ENCODE data around the gene CLTCL1.

The CLTCL1 gene

GRCh38 chr22:19275513-19275912 is 16.0 kb downstream of the CLTCL1 start:
- Histone ChIP-seq H3K27me3 (no peaks in the 10 kb centered on the region), H3K27ac (no peak overlapping the region), H3K4me1 (ENCODE audit: control insufficient read depth in 1 of 2, insufficient read depth in 1 of 2, low read depth in 1 of 2, low read length in 1 of 2) (no peaks in the 10 kb centered on the region), H3K9me3 (no peaks in the 10 kb centered on the region), H3K36me3 (peaks cover 32% of the 10 kb centered on the region), H3K4me3 (ENCODE audit: low read depth in 1 of 2, low read length in 1 of 2) (no peak overlapping the region)
- no peak for TF ChIP-seq CTCF (IDR thresholded peaks at IDR 0.05)

GRCh38 chr22:19275104-19275503 is 16.4 kb downstream of the CLTCL1 start:
- no peaks in the 10 kb centered on the region for H3K4me1 ChIP-seq (ENCODE audit: control insufficient read depth in 1 of 2, insufficient read depth in 1 of 2, low read depth in 1 of 2, low read length in 1 of 2)
- H3K27me3 ChIP-seq: no peaks in the 10 kb centered on the region
- H3K4me3 ChIP-seq (ENCODE audit: low read depth in 1 of 2, low read length in 1 of 2): no peak overlapping the region
- TF ChIP-seq CTCF (IDR thresholded peaks at IDR 0.05): no peak
- no peaks in the 10 kb centered on the region for H3K9me3 ChIP-seq
- peaks cover 32% of the 10 kb centered on the region for H3K36me3 ChIP-seq
- no peak overlapping the region for H3K27ac ChIP-seq

- Histone ChIP-seq H3K4me1 (ENCODE audit: control insufficient read depth in 1 of 2, insufficient read depth in 1 of 2, low read depth in 1 of 2, low read length in 1 of 2) (no peaks in the 10 kb centered on the region), H3K36me3 (peaks cover 32% of the 10 kb centered on the region), H3K9me3 (no peaks in the 10 kb centered on the region), H3K27me3 (no peaks in the 10 kb centered on the region), H3K27ac (no peak overlapping the region), H3K4me3 (ENCODE audit: low read depth in 1 of 2, low read length in 1 of 2) (no peak overlapping the region)
- TF ChIP-seq CTCF (IDR thresholded peaks at IDR 0.05): no peak
These were observed 19.5 kb downstream of the CLTCL1 start for GRCh38 chr22:19271856-19272535.

- no peaks in the 10 kb centered on the region for H3K27me3 ChIP-seq
- no peak overlapping the region for H3K27ac ChIP-seq
- TF ChIP-seq CTCF (IDR thresholded peaks at IDR 0.05): no peak
- H3K9me3 ChIP-seq: no peaks in the 10 kb centered on the region
- peaks cover 32% of the 10 kb centered on the region for H3K36me3 ChIP-seq
- H3K4me3 ChIP-seq (ENCODE audit: low read depth in 1 of 2, low read length in 1 of 2): no peak overlapping the region
- H3K4me1 ChIP-seq (ENCODE audit: control insufficient read depth in 1 of 2, insufficient read depth in 1 of 2, low read depth in 1 of 2, low read length in 1 of 2): no peaks in the 10 kb centered on the region
These were observed 20.2 kb downstream of the CLTCL1 start for GRCh38 chr22:19271273-19271855.

- H3K9me3 ChIP-seq: no peaks in the 10 kb centered on the region
- no peak for TF ChIP-seq CTCF (IDR thresholded peaks at IDR 0.05)
These were observed 20.6 kb downstream of the CLTCL1 start for GRCh38 chr22:19270873-19271272.

More at GRCh38 chr22:19270873-19271272, 20.6 kb downstream of the CLTCL1 start:
- no peak overlapping the region for H3K27ac ChIP-seq
- no peaks in the 10 kb centered on the region for H3K27me3 ChIP-seq
- no peaks in the 10 kb centered on the region for H3K4me1 ChIP-seq (ENCODE audit: control insufficient read depth in 1 of 2, insufficient read depth in 1 of 2, low read depth in 1 of 2, low read length in 1 of 2)
- no peak overlapping the region for H3K4me3 ChIP-seq (ENCODE audit: low read depth in 1 of 2, low read length in 1 of 2)
- peaks cover 32% of the 10 kb centered on the region for H3K36me3 ChIP-seq

Data from neutrophil (primary cell).